Ishikawa (cell line): ENCODE results near the gene GAK.

ENCODE experiments used
- CEBPB ChIP-seq: IDR thresholded peaks from 2 replicates; pipeline ENCODE4 v1.6.1; 2012
- CREB1 ChIP-seq: IDR thresholded peaks from 2 replicates; pipeline ENCODE4 v1.6.1; 2012; ENCODE audit warnings: low read depth
- EGR1 ChIP-seq: IDR thresholded peaks from 2 replicates; pipeline ENCODE4 v1.6.1; 2012
- EP300 ChIP-seq: IDR thresholded peaks from 2 replicates; pipeline ENCODE4 v1.6.1; 2012; ENCODE audit warnings: borderline replicate concordance
- FOXM1 ChIP-seq: IDR thresholded peaks from 2 replicates; pipeline ENCODE4 v1.6.1; 2012; ENCODE audit warnings: low read depth, borderline replicate concordance
- MAX ChIP-seq: IDR thresholded peaks from 2 replicates; pipeline ENCODE4 v1.6.1; 2012
- NFIC ChIP-seq: IDR thresholded peaks from 2 replicates; pipeline ENCODE4 v1.6.1; 2012
- RAD21 ChIP-seq: IDR thresholded peaks from 2 replicates; pipeline ENCODE4 v1.6.1; 2012; ENCODE audit warnings: low read depth
- REST ChIP-seq: IDR thresholded peaks from 2 replicates; pipeline ENCODE4 v1.6.1; 2012; ENCODE audit warnings: low read depth, mild to moderate bottlenecking
- TAF1 ChIP-seq: IDR thresholded peaks from 2 replicates; pipeline ENCODE4 v1.6.1; 2012; ENCODE audit warnings: low read depth, mild to moderate bottlenecking
- TCF12 ChIP-seq: IDR thresholded peaks from 2 replicates; pipeline ENCODE4 v1.6.1; 2012; ENCODE audit warnings: low read depth
- TEAD4 ChIP-seq: IDR thresholded peaks from 2 replicates; pipeline ENCODE4 v1.6.1; 2012
- USF1 ChIP-seq: IDR thresholded peaks from 2 replicates; pipeline ENCODE4 v1.6.1; 2012
- YY1 ChIP-seq: IDR thresholded peaks from 2 replicates; pipeline ENCODE4 v1.6.1; 2012; ENCODE audit warnings: low read depth
- ZBTB7A ChIP-seq: IDR thresholded peaks from 2 replicates; pipeline ENCODE4 v1.6.1; 2012; ENCODE audit warnings: low read depth

Gene GAK

DNA sequence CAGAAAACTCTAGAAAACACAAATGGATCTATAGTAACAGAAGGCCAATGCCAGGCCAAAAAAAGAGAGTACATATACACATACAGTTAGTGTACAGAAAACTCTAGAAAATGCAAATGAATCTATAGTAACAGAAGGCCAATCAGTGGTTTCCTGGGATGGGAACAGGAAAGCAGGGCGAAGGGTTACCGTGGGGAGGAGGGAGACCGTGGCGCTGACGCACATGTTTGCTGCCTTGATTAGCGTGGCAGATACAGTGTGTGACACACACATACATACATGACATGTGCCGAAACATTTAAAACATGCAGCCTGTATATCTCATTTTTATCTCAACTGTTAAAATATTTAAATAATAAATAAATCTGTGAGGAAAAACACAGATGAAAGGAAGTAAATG, 14.7 kb downstream of the GAK start:
- TF ChIP-seq RAD21 (no peak), TCF12 (no peak), EP300 (no peak), MAX (no peak), YY1 (no peak), TAF1 (no peak), CREB1 (no peak), USF1 (no peak), REST (no peak), ZBTB7A (no peak), NFIC (no peak), CEBPB (no peak), FOXM1 (no peak)

GRCh38 chr4:915595-915994, 16.5 kb downstream of the GAK start:
- TF ChIP-seq EGR1 (no peak), TEAD4 (no peak), EP300 (no peak), TCF12 (no peak), REST (no peak), CEBPB (no peak), ZBTB7A (no peak), YY1 (no peak), FOXM1 (no peak), TAF1 (no peak), MAX (no peak), RAD21 (no peak), USF1 (no peak), CREB1 (no peak), NFIC (no peak)

DNA sequence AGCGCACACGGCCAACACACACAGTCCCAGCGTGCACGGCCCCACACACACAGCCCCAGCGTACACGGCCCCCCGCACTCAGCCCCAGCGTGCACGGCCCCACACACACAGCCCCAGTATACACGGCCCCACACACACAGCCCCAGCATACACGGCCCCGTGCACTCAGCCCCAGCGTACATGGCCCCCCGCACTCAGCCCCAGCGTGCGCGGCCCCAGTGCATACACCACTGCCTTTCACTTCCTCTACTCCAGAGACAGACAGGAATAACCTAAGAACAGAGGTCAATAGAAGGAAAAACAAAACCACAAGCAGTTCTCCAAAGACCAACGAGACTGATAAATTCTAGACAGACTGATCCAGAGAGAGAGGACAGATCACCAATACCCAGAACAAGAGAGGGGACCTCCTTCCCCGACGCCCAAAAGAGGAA, 17.1 kb downstream of the GAK start:
- TF ChIP-seq TEAD4 (no peak), CEBPB (no peak), MAX (no peak), RAD21 (no peak), FOXM1 (no peak), NFIC (no peak), TCF12 (no peak), EGR1 (no peak), CREB1 (no peak), EP300 (no peak), TAF1 (no peak), YY1 (no peak), REST (no peak), USF1 (no peak)

GRCh38 chr4:914531-914930, 17.6 kb downstream of the GAK start:
- no peak for TF ChIP-seq USF1
